Astrocyte (in vitro differentiated cells and primary cell): ENCODE data around the gene OR52E1.

Source experiments
- CTCF ChIP-seq: IDR thresholded peaks from 2 replicates; pipeline ENCODE4 v1.5.1; 2011; ENCODE audit warnings: low read depth, mild to moderate bottlenecking, inconsistent platforms, low read length, moderate library complexity; ENCODE audit not compliant: insufficient read depth
- EZH2 ChIP-seq: IDR thresholded peaks from 2 replicates; pipeline ENCODE4 v1.6.1; 2012; ENCODE audit warnings: mild to moderate bottlenecking, low read length, inconsistent platforms; ENCODE audit not compliant: insufficient read depth

DNA sequence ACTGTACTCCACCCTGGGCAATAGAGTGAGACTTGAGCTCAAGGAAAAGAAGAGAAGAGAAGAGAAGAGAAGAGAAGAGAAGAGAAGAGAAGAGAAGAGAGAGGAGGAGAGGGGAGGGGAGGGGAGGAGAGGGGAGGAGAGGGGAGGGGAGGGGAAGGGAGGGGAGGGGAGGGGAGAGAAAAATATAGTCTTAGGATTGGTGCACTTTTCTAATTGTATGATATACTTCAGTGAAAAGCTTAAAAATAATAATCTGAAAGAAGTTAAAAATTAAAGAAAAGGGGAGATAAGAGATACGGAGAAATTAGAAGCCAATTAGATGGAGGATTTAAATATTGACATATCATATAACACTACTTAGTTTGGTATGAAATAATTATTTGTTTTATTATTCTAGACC is 49.5 kb downstream of the OR52E1 start:
- TF ChIP-seq CTCF = no peak
- no peak for TF ChIP-seq EZH2
